Caco-2 (cell line): ENCODE measurements around the gene NGEF. TPM values are rescaled to one million over a fixed set of nuclear protein-coding genes. Genes with fewer than 3 reads are reported as not detected.

ENCODE experiments used
- BruUV-seq: library from RNA; stranded (reverse); fragments of 400-500 nt; replicated peaks from 2 replicates; lab custom pipeline; 2021; lab: Mats Ljungman, UMichigan
- CTCF ChIA-PET: fragments of 300-600 bp; sonication (Branson Sonifier 250); formaldehyde crosslinking; loops from one replicate; lab custom pipeline; 2022; ENCODE audit warnings: antibody characterized with exemption; lab: Charles Lee
- POLR2A ChIA-PET: fragments of 300-600 bp; sonication (Branson Sonifier 250); formaldehyde crosslinking; loops from one replicate; lab custom pipeline; 2022; ENCODE audit warnings: antibody characterized with exemption; lab: Charles Lee
- DNase-seq, 2 experiments: peaks; one replicate each; pipeline versions ENCODE4 v3.0.0 to v3.0.0-alpha.2; 2020 to 2022
- H3K27me3 ChIP-seq: replicated peaks from 2 replicates; pipeline ENCODE4 v1.6.0; 2011; ENCODE audit warnings: low read length; ENCODE audit not compliant: control insufficient read depth, insufficient read depth
- H3K36me3 ChIP-seq: 2 replicates; pipeline ENCODE4 v1.5.1; 2011; ENCODE audit warnings: low read length; ENCODE audit not compliant: control insufficient read depth, insufficient read depth
- H3K4me1 ChIP-seq: fragments of 250-450 bp; sonication (Bioruptor Pico); 2 replicates; pipeline ENCODE4 v1.5.1; 2020; ENCODE audit warnings: mild to moderate bottlenecking
- H3K4me3 ChIP-seq: 2 replicates; pipeline ENCODE4 v1.5.1; 2011; ENCODE audit warnings: low read depth, mild to moderate bottlenecking, control low read depth, low read length
- H3K9me3 ChIP-seq: fragments of 250-450 bp; sonication (Bioruptor Pico); 2 replicates; pipeline ENCODE4 v1.5.1; 2020; ENCODE audit warnings: mild to moderate bottlenecking, moderate library complexity
- H3K27ac Mint-ChIP-seq: one replicate; pipeline ENCODE4 v1.8.0; 2022; ENCODE audit warnings: mixed read lengths; ENCODE audit not compliant: unreplicated experiment
- H3K27me3 Mint-ChIP-seq: one replicate; pipeline ENCODE4 v1.8.0; 2022; ENCODE audit warnings: mixed read lengths; ENCODE audit not compliant: insufficient read depth, unreplicated experiment
- H3K36me3 Mint-ChIP-seq: one replicate; pipeline ENCODE4 v1.8.0; 2022; ENCODE audit warnings: mild to moderate bottlenecking, mixed read lengths; ENCODE audit not compliant: insufficient read depth, unreplicated experiment
- H3K4me1 Mint-ChIP-seq: one replicate; pipeline ENCODE4 v1.8.0; 2022; ENCODE audit warnings: low read depth, mixed read lengths; ENCODE audit not compliant: unreplicated experiment
- H3K4me3 Mint-ChIP-seq: one replicate; pipeline ENCODE4 v1.8.0; 2022; ENCODE audit warnings: mild to moderate bottlenecking, moderate library complexity, mixed read lengths; ENCODE audit not compliant: unreplicated experiment
- H3K9me3 Mint-ChIP-seq: one replicate; pipeline ENCODE4 v1.8.0; 2022; ENCODE audit warnings: mixed read lengths; ENCODE audit not compliant: unreplicated experiment
- intact Hi-C: fragments of 100-400 bp; cut with micrococcal nuclease; formaldehyde crosslinking; loops from one replicate; pipeline ENCODE4 v1.10.0; 2022; ENCODE audit not compliant: unreplicated experiment
- total RNA-seq: library from RNA; stranded (reverse); gene quantifications from 2 replicates; pipeline ENCODE4 v1.2.3, GENCODE V29; 2022
- TF ChIP-seq, protein P1 (sequence below), 2 experiments: fragments of 200-600 bp in 1 of 2; IDR thresholded peaks; 1 replicate in 1 of 2; 2 replicates in 1 of 2; pipeline versions ENCODE4 v1.5.1 to v1.8.0; 2011 to 2022; ENCODE audit warnings: antibody characterized with exemption in 1 of 2, control low read depth in 1 of 2, inconsistent platforms in 1 of 2, low read depth in 1 of 2, low read length in 1 of 2, mild to moderate bottlenecking in 1 of 2, moderate library complexity in 1 of 2; ENCODE audit not compliant: insufficient read depth in 1 of 2, severe bottlenecking in 1 of 2, unreplicated experiment in 1 of 2

The NGEF gene
- total RNA-seq, 1 experiment from 2014 or later = 0.77 TPM

DNA sequence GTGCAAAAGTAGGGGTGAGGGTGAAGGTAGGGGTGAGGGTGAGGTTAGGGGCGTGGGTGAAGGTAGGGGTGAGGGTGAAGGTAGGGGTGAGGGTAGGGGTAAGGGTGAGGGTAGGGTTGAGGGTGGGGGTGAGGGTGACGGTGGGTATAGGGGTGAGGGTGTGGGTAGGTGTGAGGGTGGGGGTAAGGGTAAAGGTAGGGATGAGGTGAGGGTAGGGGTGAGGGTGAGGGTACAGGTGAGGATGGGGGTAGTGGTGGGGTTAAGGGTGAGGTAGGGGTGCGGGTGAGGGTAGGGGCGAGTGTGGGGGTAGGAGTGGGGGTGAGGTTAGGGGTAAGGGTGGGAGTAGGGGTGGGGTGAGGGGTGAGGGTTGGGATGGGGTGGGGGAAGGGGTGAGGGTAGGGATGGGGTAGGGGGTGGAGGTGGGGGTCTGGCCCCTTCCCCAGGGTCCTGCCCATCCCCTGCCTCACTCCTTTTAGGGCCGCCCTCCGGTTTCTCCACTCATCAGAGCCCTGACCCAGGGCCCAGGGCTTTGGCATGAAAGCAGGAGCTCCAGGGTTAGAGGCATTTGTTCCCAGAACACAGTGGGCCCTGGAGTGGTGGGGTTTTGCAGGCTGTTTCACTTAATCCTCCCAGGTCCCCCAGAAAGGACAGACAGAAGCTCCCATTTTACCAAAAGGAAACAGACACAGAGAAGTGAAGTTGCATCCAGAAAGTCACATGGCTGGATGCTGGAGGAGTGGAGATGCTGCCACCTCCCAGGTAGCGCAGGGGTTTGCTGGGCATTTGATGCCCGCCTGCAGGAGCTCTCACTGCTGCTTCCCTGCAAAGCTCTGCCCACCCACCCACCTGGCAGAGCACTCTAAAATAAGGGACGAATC, 116.1 kb downstream of the NGEF start:
- Histone ChIP-seq H3K36me3 (no peaks in the 10 kb centered on the region), H3K9me3 (no peaks in the 10 kb centered on the region), H3K4me3 (no peak overlapping the region), H3K27me3 (no peaks in the 10 kb centered on the region), H3K4me1 (no peaks in the 10 kb centered on the region)
- intact Hi-C loops = no loop called here
- H3K9me3 Mint-ChIP-seq = no peaks in the 10 kb centered on the region
- H3K36me3 Mint-ChIP-seq = no peaks in the 10 kb centered on the region
- H3K27me3 Mint-ChIP-seq = no peaks in the 10 kb centered on the region
- TF ChIP-seq, protein P1, sequence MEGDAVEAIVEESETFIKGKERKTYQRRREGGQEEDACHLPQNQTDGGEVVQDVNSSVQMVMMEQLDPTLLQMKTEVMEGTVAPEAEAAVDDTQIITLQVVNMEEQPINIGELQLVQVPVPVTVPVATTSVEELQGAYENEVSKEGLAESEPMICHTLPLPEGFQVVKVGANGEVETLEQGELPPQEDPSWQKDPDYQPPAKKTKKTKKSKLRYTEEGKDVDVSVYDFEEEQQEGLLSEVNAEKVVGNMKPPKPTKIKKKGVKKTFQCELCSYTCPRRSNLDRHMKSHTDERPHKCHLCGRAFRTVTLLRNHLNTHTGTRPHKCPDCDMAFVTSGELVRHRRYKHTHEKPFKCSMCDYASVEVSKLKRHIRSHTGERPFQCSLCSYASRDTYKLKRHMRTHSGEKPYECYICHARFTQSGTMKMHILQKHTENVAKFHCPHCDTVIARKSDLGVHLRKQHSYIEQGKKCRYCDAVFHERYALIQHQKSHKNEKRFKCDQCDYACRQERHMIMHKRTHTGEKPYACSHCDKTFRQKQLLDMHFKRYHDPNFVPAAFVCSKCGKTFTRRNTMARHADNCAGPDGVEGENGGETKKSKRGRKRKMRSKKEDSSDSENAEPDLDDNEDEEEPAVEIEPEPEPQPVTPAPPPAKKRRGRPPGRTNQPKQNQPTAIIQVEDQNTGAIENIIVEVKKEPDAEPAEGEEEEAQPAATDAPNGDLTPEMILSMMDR (IDR thresholded peaks at IDR 0.05; ENCODE audit: insufficient read depth in 1 of 2, low read depth in 1 of 2, low read length in 1 of 2, severe bottlenecking in 1 of 2, unreplicated experiment in 1 of 2) = no peak
- H3K27ac Mint-ChIP-seq = no peak overlapping the region
- H3K4me3 Mint-ChIP-seq = no peak overlapping the region
- no peaks in the 10 kb centered on the region for H3K4me1 Mint-ChIP-seq
- DNase-seq = no peak
- POLR2A ChIA-PET = no interaction called here
- no TSS peak for BruUV-seq
- CTCF ChIA-PET = no interaction called here

GRCh38 chr2:232896111-232896510, 116.9 kb downstream of the NGEF start:
- ChIA-PET POLR2A (no interaction called here), CTCF (no interaction called here)
- Mint-ChIP-seq H3K27me3 (no peaks in the 10 kb centered on the region), H3K4me1 (no peaks in the 10 kb centered on the region), H3K27ac (no peak overlapping the region), H3K9me3 (no peaks in the 10 kb centered on the region), H3K4me3 (no peak overlapping the region), H3K36me3 (no peaks in the 10 kb centered on the region)
- Histone ChIP-seq H3K4me1 (no peaks in the 10 kb centered on the region), H3K36me3 (no peaks in the 10 kb centered on the region), H3K4me3 (no peak overlapping the region), H3K9me3 (no peaks in the 10 kb centered on the region), H3K27me3 (no peaks in the 10 kb centered on the region)
- DNase-seq = no peak
- intact Hi-C loops = no loop called here
- TF ChIP-seq, protein P1 (IDR thresholded peaks at IDR 0.05; ENCODE audit: insufficient read depth in 1 of 2, low read depth in 1 of 2, low read length in 1 of 2, severe bottlenecking in 1 of 2, unreplicated experiment in 1 of 2) = no peak
- no TSS peak for BruUV-seq

DNA sequence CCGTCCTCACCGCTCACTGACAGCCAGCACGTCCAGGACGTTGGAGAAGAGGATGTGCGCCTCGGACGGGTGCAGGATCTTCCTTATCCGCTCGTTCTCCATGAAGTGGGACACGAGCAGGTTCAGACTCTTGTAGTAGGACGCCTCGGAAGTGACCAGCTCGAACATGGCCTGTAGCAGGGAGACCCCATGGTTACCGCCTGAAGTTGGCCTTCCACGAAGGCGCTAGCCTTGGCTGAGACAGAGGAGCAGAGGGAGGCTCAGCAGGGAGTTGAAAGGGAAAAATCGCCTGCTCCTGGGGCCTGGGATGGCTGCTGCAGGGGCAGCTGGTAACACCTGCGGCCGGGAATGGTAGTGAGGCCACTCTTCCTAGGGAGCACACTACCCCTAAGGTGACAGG, 118.3 kb downstream of the NGEF start:
- intact Hi-C loops = no loop called here
- Mint-ChIP-seq H3K9me3 (no peaks in the 10 kb centered on the region), H3K27me3 (no peaks in the 10 kb centered on the region), H3K4me3 (no peak overlapping the region), H3K4me1 (no peaks in the 10 kb centered on the region), H3K27ac (no peak overlapping the region), H3K36me3 (no peaks in the 10 kb centered on the region)
- Histone ChIP-seq H3K4me1 (no peaks in the 10 kb centered on the region), H3K9me3 (no peaks in the 10 kb centered on the region), H3K27me3 (no peaks in the 10 kb centered on the region), H3K4me3 (no peak overlapping the region), H3K36me3 (no peaks in the 10 kb centered on the region)
- ChIA-PET CTCF (no interaction called here), POLR2A (no interaction called here)
- no TSS peak for BruUV-seq
- no peak for DNase-seq
- TF ChIP-seq, protein P1 (IDR thresholded peaks at IDR 0.05; ENCODE audit: insufficient read depth in 1 of 2, low read depth in 1 of 2, low read length in 1 of 2, severe bottlenecking in 1 of 2, unreplicated experiment in 1 of 2) = no peak
